K562 (cell line): ENCODE results near the gene RRAS.

Experiments used
- CEBPB ChIP-seq: fragments of 450-650 bp; IDR thresholded peaks from 2 replicates; pipeline ENCODE4 v1.6.1; 2016; ENCODE audit warnings: missing genetic modification characterization, missing compliant biosample characterization
- CTCF ChIP-seq, 3 experiments: IDR thresholded peaks in 2 of 3; conservative IDR thresholded peaks in 1 of 3; 2 replicates each; pipeline ENCODE4 v1.5.1; 2011 to 2012; ENCODE audit warnings: low read length in 3 of 3, mild to moderate bottlenecking in 3 of 3, control low read depth in 2 of 3, improper control_type of control experiment in 1 of 3, inconsistent platforms in 1 of 3, low read depth in 1 of 3, mixed read lengths in 1 of 3, moderate library complexity in 1 of 3; ENCODE audit not compliant: insufficient read depth in 2 of 3
- CUX1 ChIP-seq: fragments of 200-800 bp; sonication (Bioruptor generic); IDR thresholded peaks from 2 replicates; pipeline ENCODE4 v1.6.1; 2016; ENCODE audit warnings: missing genetic modification characterization, missing compliant biosample characterization
- DNMT1 ChIP-seq: fragments of 450-650 bp; IDR thresholded peaks from 2 replicates; pipeline ENCODE4 v1.6.1; 2016; ENCODE audit warnings: antibody characterized with exemption, mild to moderate bottlenecking
- MTA3 ChIP-seq: fragments of 450-650 bp; formaldehyde crosslinking; IDR thresholded peaks from 2 replicates; pipeline ENCODE4 v1.6.1; 2017; ENCODE audit warnings: mild to moderate bottlenecking, borderline replicate concordance
- NCOA2 ChIP-seq, 2 experiments: fragments of 450-650 bp; IDR thresholded peaks; 2 replicates each; pipeline ENCODE4 v1.6.1; 2018; ENCODE audit warnings: mild to moderate bottlenecking in 2 of 2, moderate library complexity in 1 of 2; ENCODE audit not compliant: partially characterized antibody in 2 of 2
- POLR2AphosphoS5 ChIP-seq: IDR thresholded peaks from 2 replicates; pipeline ENCODE4 v1.6.1; 2011; ENCODE audit warnings: mild to moderate bottlenecking, low read depth, low read length, moderate library complexity; ENCODE audit not compliant: control insufficient read depth, insufficient read depth
- PREB ChIP-seq: sonication (generic); formaldehyde crosslinking; IDR thresholded peaks from 2 replicates; pipeline ENCODE4 v1.8.1; 2023; ENCODE audit warnings: mild to moderate bottlenecking, missing genetic modification reagents
- ZBTB40 ChIP-seq, 2 experiments: fragments of 450-650 bp in 1 of 2; sonication (generic) in 1 of 2; formaldehyde crosslinking in 1 of 2; IDR thresholded peaks; 2 replicates each; pipeline versions ENCODE4 v1.7.1 to v1.9.0; 2016 to 2022; ENCODE audit warnings: inconsistent platforms in 1 of 2, mild to moderate bottlenecking in 1 of 2, missing genetic modification reagents in 1 of 2

- no peak for TF ChIP-seq NCOA2 (IDR thresholded peaks at IDR 0.05; ENCODE audit: partially characterized antibody in 2 of 2)
- no peak for TF ChIP-seq POLR2AphosphoS5
- no peak for TF ChIP-seq DNMT1
- TF ChIP-seq CUX1 (CRISPR knock-in tag) = no peak
- no peak for TF ChIP-seq CEBPB (tag)
- no peak for TF ChIP-seq ZBTB40 (IDR thresholded peaks at IDR 0.05)
- TF ChIP-seq ZBTB40 (CRISPR knock-in tag; IDR thresholded peaks at IDR 0.05) = no peak
- TF ChIP-seq MTA3 = no peak
- no peak for TF ChIP-seq CTCF (IDR thresholded peaks at IDR 0.05 in 2 of 3, conservative IDR thresholded peaks at IDR 0.05 in 1 of 3; ENCODE audit: insufficient read depth in 2 of 3, low read depth in 1 of 3, low read length in 3 of 3)
- TF ChIP-seq PREB (CRISPR knock-in tag) = no peak
Measured at GRCh38 chr19:49596407-49596806, 43.5 kb downstream of the RRAS start.
